ENCODE results near the gene ACTL6A.

The ACTL6A gene

GRCh38 chr3:179563271-179563783 lies 601 bp downstream of the ACTL6A start:
- peaks cover 52% of the 10 kb centered on the region for H3K79me2 ChIP-seq (ENCODE audit: control insufficient read depth, low read length)
- H3K4me2 ChIP-seq (ENCODE audit: low read length), result peak overlapping the region; percentile 76
- no peaks in the 10 kb centered on the region for H3K9me3 ChIP-seq (ENCODE audit: control insufficient read depth, insufficient read depth, low read length)

GRCh38 chr3:179565496-179565895 lies 2.8 kb downstream of the ACTL6A start:
- no peaks in the 10 kb centered on the region for H3K27me3 ChIP-seq (ENCODE audit: control insufficient read depth, low read length)
- no peaks in the 10 kb centered on the region for H3K9me3 ChIP-seq (ENCODE audit: control insufficient read depth, insufficient read depth, low read length)
- no peaks in the 10 kb centered on the region for H3F3A ChIP-seq (ENCODE audit: control insufficient read depth, insufficient read depth)
- H4K20me1 ChIP-seq (ENCODE audit: control insufficient read depth, insufficient read depth, low read depth, low read length), result peaks cover 11% of the 10 kb centered on the region; the same call in 1 of the 2 replicates
- H3K4me2 ChIP-seq (ENCODE audit: low read length), result peak overlapping the region; percentile 39
- H3K27ac ChIP-seq (ENCODE audit: low read depth, low read length), result no peak overlapping the region
- H3K4me1 ChIP-seq (ENCODE audit: control insufficient read depth, low read length), result peaks cover 29% of the 10 kb centered on the region
- TF ChIP-seq EZH2phosphoT487 (IDR thresholded peaks at IDR 0.05; ENCODE audit: borderline replicate concordance, low read length), result no peak
- no peak for TF ChIP-seq CTCF (IDR thresholded peaks at IDR 0.05; ENCODE audit: low read depth, low read length, poor library complexity, severe bottlenecking)
- H3K79me2 ChIP-seq (ENCODE audit: control insufficient read depth, low read length), result peaks cover 71% of the 10 kb centered on the region
- no peak overlapping the region for H3K4me3 ChIP-seq (ENCODE audit: low read length)
- H3K36me3 ChIP-seq (ENCODE audit: control insufficient read depth, low read length), result peaks cover 31% of the 10 kb centered on the region
- no peaks in the 10 kb centered on the region for H3K9me2 ChIP-seq (replicated peaks; ENCODE audit: control insufficient read depth, low read length)

More at GRCh38 chr3:179563271-179563783, 601 bp downstream of the ACTL6A start:
- Histone ChIP-seq H4K20me1 (ENCODE audit: control insufficient read depth, insufficient read depth, low read depth, low read length) (peaks cover 11% of the 10 kb centered on the region; the same call in 1 of the 2 replicates), H3K9me2 (replicated peaks; ENCODE audit: control insufficient read depth, low read length) (no peaks in the 10 kb centered on the region), H3F3A (ENCODE audit: control insufficient read depth, insufficient read depth) (peaks cover 3% of the 10 kb centered on the region; the same call in 1 of the 2 replicates), H3K27ac (ENCODE audit: low read depth, low read length) (peak overlapping the region; percentile 82), H3K4me3 (ENCODE audit: low read length) (peak overlapping the region; percentile 98), H3K4me1 (ENCODE audit: control insufficient read depth, low read length) (peaks cover 29% of the 10 kb centered on the region), H3K27me3 (ENCODE audit: control insufficient read depth, low read length) (no peaks in the 10 kb centered on the region), H3K36me3 (ENCODE audit: control insufficient read depth, low read length) (peaks cover 9% of the 10 kb centered on the region)
- TF ChIP-seq CTCF (IDR thresholded peaks at IDR 0.05; ENCODE audit: low read depth, low read length, poor library complexity, severe bottlenecking), result peak; percentile 23
- TF ChIP-seq EZH2phosphoT487 (IDR thresholded peaks at IDR 0.05; ENCODE audit: borderline replicate concordance, low read length), result no peak

- no peaks in the 10 kb centered on the region for H3K9me3 ChIP-seq (ENCODE audit: control insufficient read depth, insufficient read depth, low read length)
- H3F3A ChIP-seq (ENCODE audit: control insufficient read depth, insufficient read depth), result peaks cover 11% of the 10 kb centered on the region
- no peaks in the 10 kb centered on the region for H3K4me1 ChIP-seq (ENCODE audit: control insufficient read depth, low read length)
- H4K20me1 ChIP-seq (ENCODE audit: control insufficient read depth, insufficient read depth, low read depth, low read length), result no peaks in the 10 kb centered on the region
- H3K79me2 ChIP-seq (ENCODE audit: control insufficient read depth, low read length), result no peaks in the 10 kb centered on the region
- H3K27ac ChIP-seq (ENCODE audit: low read depth, low read length), result no peak overlapping the region
- H3K4me3 ChIP-seq (ENCODE audit: low read length), result no peak overlapping the region
- no peaks in the 10 kb centered on the region for H3K9me2 ChIP-seq (replicated peaks; ENCODE audit: control insufficient read depth, low read length)
- peaks cover 91% of the 10 kb centered on the region for H3K36me3 ChIP-seq (ENCODE audit: control insufficient read depth, low read length)
- no peak overlapping the region for H3K4me2 ChIP-seq (ENCODE audit: low read length)
- TF ChIP-seq EZH2phosphoT487 (IDR thresholded peaks at IDR 0.05; ENCODE audit: borderline replicate concordance, low read length) (no peak), CTCF (IDR thresholded peaks at IDR 0.05; ENCODE audit: low read depth, low read length, poor library complexity, severe bottlenecking) (no peak)
- H3K27me3 ChIP-seq (ENCODE audit: control insufficient read depth, low read length), result no peaks in the 10 kb centered on the region
These were observed 18.3 kb downstream of the ACTL6A start for GRCh38 chr3:179580992-179581391.
